ENCODE measurements around the gene MEGF11. TPM values are rescaled to one million over a fixed set of nuclear protein-coding genes. Genes with fewer than 3 reads are reported as not detected.

Gene MEGF11
- total RNA-seq, 1 donor from 2014 or later, result 6.8 TPM

GRCh38 chr15:66089049-66089448 is 164.5 kb downstream of the MEGF11 start:
- ATAC-seq (no peak), DNase-seq (ENCODE audit: low spot score) (peak; percentile 22)
- intact Hi-C loops (cut with DNase I), result no loop called here

GRCh38 chr15:66085128-66085527 is 168.4 kb downstream of the MEGF11 start:
- DNase-seq (ENCODE audit: low spot score) (no peak), ATAC-seq (no peak)
- intact Hi-C loops (cut with DNase I), result no loop called here

- intact Hi-C loops (cut with DNase I), result no loop called here
- ATAC-seq, result no peak
- DNase-seq (ENCODE audit: low spot score), result peak; percentile 15
Observed at GRCh38 chr15:66084704-66085103, 168.8 kb downstream of the MEGF11 start.

- ATAC-seq, result no peak
- intact Hi-C loops (cut with DNase I), result no loop called here
Observed at GRCh38 chr15:66080717-66081398, 172.7 kb downstream of the MEGF11 start.

GRCh38 chr15:66078929-66079275 is 174.6 kb downstream of the MEGF11 start:
- ATAC-seq (no peak), DNase-seq (ENCODE audit: low spot score) (peak; percentile 28)
- intact Hi-C loops (cut with DNase I), result no loop called here

More at GRCh38 chr15:66080717-66081398, 172.7 kb downstream of the MEGF11 start:
- peak; percentile 32 for DNase-seq (ENCODE audit: low spot score)

- ATAC-seq (no peak), DNase-seq (ENCODE audit: low spot score) (peak; percentile 33)
- intact Hi-C loops (cut with DNase I), result no loop called here
Observed at GRCh38 chr15:66078196-66078928, 175.2 kb downstream of the MEGF11 start.

GRCh38 chr15:66077320-66077663 is 176.3 kb downstream of the MEGF11 start:
- intact Hi-C loops (cut with DNase I), result no loop called here
- ATAC-seq, result no peak
- DNase-seq (ENCODE audit: low spot score), result no peak

GRCh38 chr15:66076591-66077319 is 176.8 kb downstream of the MEGF11 start:
- intact Hi-C loops (cut with DNase I), result no loop called here
- no peak for ATAC-seq
- peak; percentile 27 for DNase-seq (ENCODE audit: low spot score)

GRCh38 chr15:66075947-66076346 is 177.6 kb downstream of the MEGF11 start:
- ATAC-seq (no peak), DNase-seq (ENCODE audit: low spot score) (no peak)
- intact Hi-C loops (cut with DNase I), result no loop called here

GRCh38 chr15:66072616-66073361 is 180.8 kb downstream of the MEGF11 start:
- DNase-seq (ENCODE audit: low spot score) (peak; percentile 30), ATAC-seq (no peak)
- intact Hi-C loops (cut with DNase I), result no loop called here

- ATAC-seq (no peak), DNase-seq (ENCODE audit: low spot score) (peak; percentile 47)
- intact Hi-C loops (cut with DNase I), result no loop called here
Observed at GRCh38 chr15:66071921-66072295, 181.6 kb downstream of the MEGF11 start.

GRCh38 chr15:66071160-66071920 is 182.2 kb downstream of the MEGF11 start:
- DNase-seq (ENCODE audit: low spot score), result peak; percentile 28
- ATAC-seq, result no peak
- intact Hi-C loops (cut with DNase I), result no loop called here

GRCh38 chr15:66070220-66070934 is 183.2 kb downstream of the MEGF11 start:
- DNase-seq (ENCODE audit: low spot score), result peak; percentile 8
- intact Hi-C loops (cut with DNase I), result no loop called here
- ATAC-seq, result no peak

- DNase-seq (ENCODE audit: low spot score) (peak; percentile 8), ATAC-seq (no peak)
- intact Hi-C loops (cut with DNase I), result no loop called here
Observed at GRCh38 chr15:66069751-66070150, 183.8 kb downstream of the MEGF11 start.

GRCh38 chr15:66068801-66069200 is 184.7 kb downstream of the MEGF11 start:
- intact Hi-C loops (cut with DNase I), result no loop called here
- ATAC-seq (no peak), DNase-seq (ENCODE audit: low spot score) (no peak)

- ATAC-seq (no peak), DNase-seq (ENCODE audit: low spot score) (no peak)
- intact Hi-C loops (cut with DNase I), result no loop called here
Observed at GRCh38 chr15:66067687-66068086, 185.9 kb downstream of the MEGF11 start.

- ATAC-seq, result no peak
- intact Hi-C loops (cut with DNase I), result no loop called here
- peak; percentile 22 for DNase-seq (ENCODE audit: low spot score)
Observed at GRCh38 chr15:66066481-66066880, 187.1 kb downstream of the MEGF11 start.

GRCh38 chr15:66066005-66066404 is 187.5 kb downstream of the MEGF11 start:
- peak; percentile 23 for DNase-seq (ENCODE audit: low spot score)
- no peak for ATAC-seq
- intact Hi-C loops (cut with DNase I), result no loop called here

Data from sciatic nerve (tissue), 2 donors.